SK-N-SH treated with all-trans-retinoic acid at 6 μM for 48 hours (cell line): ENCODE measurements around the gene GRIK4.

Experiments used
- BACH2 ChIP-seq: fragments of 250-450 bp; sonication (Bioruptor Pico); IDR thresholded peaks from 2 replicates; pipeline ENCODE4 v1.9.0; 2021; ENCODE audit warnings: mild to moderate bottlenecking, borderline replicate concordance
- ZNF8 ChIP-seq: fragments of 450-650 bp; formaldehyde crosslinking; IDR thresholded peaks from 2 replicates; pipeline ENCODE4 v1.5.0; 2020; ENCODE audit warnings: mild to moderate bottlenecking, moderate library complexity
- TF ChIP-seq, protein P1 (sequence below): fragments of 250-450 bp; sonication (Bioruptor Pico); IDR thresholded peaks from 2 replicates; pipeline ENCODE4 v1.5.1; 2020; ENCODE audit warnings: low read depth, mild to moderate bottlenecking, moderate library complexity

GRCh38 chr11:120956710-120957495, 445.4 kb downstream of the GRIK4 start:
- TF ChIP-seq ZNF8 (CRISPR knock-in tag), result no peak
- TF ChIP-seq, protein P1, sequence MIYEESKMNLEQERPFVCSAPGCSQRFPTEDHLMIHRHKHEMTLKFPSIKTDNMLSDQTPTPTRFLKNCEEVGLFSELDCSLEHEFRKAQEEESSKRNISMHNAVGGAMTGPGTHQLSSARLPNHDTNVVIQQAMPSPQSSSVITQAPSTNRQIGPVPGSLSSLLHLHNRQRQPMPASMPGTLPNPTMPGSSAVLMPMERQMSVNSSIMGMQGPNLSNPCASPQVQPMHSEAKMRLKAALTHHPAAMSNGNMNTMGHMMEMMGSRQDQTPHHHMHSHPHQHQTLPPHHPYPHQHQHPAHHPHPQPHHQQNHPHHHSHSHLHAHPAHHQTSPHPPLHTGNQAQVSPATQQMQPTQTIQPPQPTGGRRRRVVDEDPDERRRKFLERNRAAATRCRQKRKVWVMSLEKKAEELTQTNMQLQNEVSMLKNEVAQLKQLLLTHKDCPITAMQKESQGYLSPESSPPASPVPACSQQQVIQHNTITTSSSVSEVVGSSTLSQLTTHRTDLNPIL (CRISPR knock-in tag), result no peak
- no peak for TF ChIP-seq BACH2 (CRISPR knock-in tag)
